HG03521 (cell line): Measurements from ENCODE around the gene SUZ12.
"Not testable (repeated sequence)": the region's sequence is repeated elsewhere in the genome, so short reads cannot be mapped to it uniquely, and the experiment has no call there.

Experiments used
- ATAC-seq: cut with Tn5 transposase; IDR thresholded peaks from one replicate; pipeline ENCODE4 v1.9.1; 2021; ENCODE audit warnings: mild to moderate bottlenecking, moderate library complexity; ENCODE audit not compliant: unreplicated experiment

The SUZ12 gene

DNA sequence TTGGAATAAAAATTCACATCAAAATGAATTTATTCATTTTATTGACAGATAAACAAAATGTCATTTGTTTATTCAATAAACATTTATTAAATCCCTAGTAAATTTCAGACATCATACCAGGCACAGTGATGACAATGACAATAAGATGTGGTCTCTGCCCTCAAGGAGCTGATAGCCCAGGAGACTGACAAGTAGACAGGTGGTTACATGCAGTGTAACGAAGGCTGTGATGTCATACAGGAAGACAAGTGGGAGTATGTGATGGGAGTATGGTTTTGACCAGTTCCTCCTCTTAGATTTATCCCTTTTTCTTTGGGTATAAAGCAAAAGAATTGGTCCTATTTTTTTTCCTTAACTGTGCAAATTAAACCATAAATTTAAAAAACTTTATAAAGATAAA, 97.0 kb downstream of the SUZ12 start:
- ATAC-seq, result not testable (repeated sequence)

GRCh38 chr17:32040246-32040645, 103.4 kb downstream of the SUZ12 start:
- not testable (repeated sequence) for ATAC-seq

- not testable (repeated sequence) for ATAC-seq
Measured at GRCh38 chr17:32041306-32041875, 104.6 kb downstream of the SUZ12 start.

DNA sequence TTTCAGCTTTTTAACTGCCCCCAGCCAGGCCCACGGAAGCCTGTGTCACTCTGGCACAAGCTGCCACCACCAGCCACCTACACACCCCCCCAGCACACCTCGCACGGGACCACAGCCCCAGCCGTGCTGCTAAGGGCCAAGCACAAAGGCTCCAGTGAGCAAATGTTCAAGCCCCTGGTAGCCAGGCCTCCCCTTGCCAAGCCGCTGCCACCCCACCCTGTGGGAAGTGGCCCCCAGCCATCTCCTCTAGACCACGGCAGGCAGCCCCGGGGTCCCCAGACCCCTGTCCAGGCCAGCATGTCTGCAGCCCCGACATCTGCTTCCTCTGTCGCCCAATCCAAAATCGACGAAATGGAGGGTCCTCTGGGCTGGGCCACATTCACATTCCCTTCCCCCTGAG, 105.5 kb downstream of the SUZ12 start:
- not testable (repeated sequence) for ATAC-seq

- ATAC-seq, result not testable (repeated sequence)
Measured at GRCh38 chr17:32045611-32046010, 108.8 kb downstream of the SUZ12 start.

DNA sequence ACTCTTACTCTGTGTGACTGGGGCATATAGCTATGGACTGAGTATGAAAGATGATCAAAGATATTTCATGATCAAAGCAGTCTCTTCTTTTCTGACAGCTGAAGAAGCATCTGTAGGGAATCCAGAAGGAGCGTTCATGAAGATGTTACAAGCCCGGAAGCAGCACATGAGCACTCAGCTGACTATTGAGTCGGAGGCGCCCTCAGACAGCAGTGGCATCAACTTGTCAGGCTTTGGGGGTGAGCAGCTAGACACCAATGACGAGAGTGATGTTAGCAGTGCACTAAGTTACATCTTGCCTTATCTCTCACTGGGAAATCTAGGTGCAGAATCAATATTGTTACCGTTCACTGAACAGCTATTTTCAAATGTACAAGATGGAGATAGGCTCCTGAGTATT, 110.9 kb downstream of the SUZ12 start:
- ATAC-seq, result not testable (repeated sequence)
